Rectal smooth muscle tissue (tissue), 1 donor: ENCODE results near the gene MOGAT3.

ENCODE experiments used
- H3K27ac ChIP-seq: one replicate; pipeline ENCODE4 v1.7.0; 2013; ENCODE audit warnings: low read depth, low read length, inconsistent platforms
- H3K27me3 ChIP-seq: one replicate; pipeline ENCODE4 v1.7.0; 2013; ENCODE audit warnings: low read length; ENCODE audit not compliant: control insufficient read depth, insufficient read depth
- H3K36me3 ChIP-seq: one replicate; pipeline ENCODE4 v1.7.0; 2013; ENCODE audit warnings: low read length; ENCODE audit not compliant: control insufficient read depth, insufficient read depth
- H3K4me1 ChIP-seq: one replicate; pipeline ENCODE4 v1.7.0; 2013; ENCODE audit warnings: low read length; ENCODE audit not compliant: control insufficient read depth, insufficient read depth
- H3K4me3 ChIP-seq: one replicate; pipeline ENCODE4 v1.7.0; 2013; ENCODE audit warnings: low read length
- H3K9ac ChIP-seq: one replicate; pipeline ENCODE4 v1.7.0; 2013; ENCODE audit warnings: low read length

Gene MOGAT3

GRCh38 chr7:101165075-101165957 is 35.5 kb downstream of the MOGAT3 start, which contains the start of gene VGF:
TSS of gene VGF (minus strand) at chr7:101165569. CDS start at chr7:101164843, 726 bp downstream.
- no peak within 1 kb of the TSS for H3K27ac ChIP-seq
- H3K36me3 ChIP-seq = peaks cover 2% of the 10 kb centered on the region
- peaks cover 2% of the 10 kb centered on the region for H3K4me1 ChIP-seq
- peak within 1 kb of the TSS; percentile 47 for H3K4me3 ChIP-seq
- no peak within 1 kb of the TSS for H3K9ac ChIP-seq
- peaks cover 58% of the 10 kb centered on the region for H3K27me3 ChIP-seq

GRCh38 chr7:101164071-101164840 is 36.6 kb downstream of the MOGAT3 start:
- peaks cover 2% of the 10 kb centered on the region for H3K4me1 ChIP-seq
- peaks cover 6% of the 10 kb centered on the region for H3K36me3 ChIP-seq
- H3K9ac ChIP-seq = no peak overlapping the region
- H3K27me3 ChIP-seq = peaks cover 49% of the 10 kb centered on the region
- H3K4me3 ChIP-seq = peak overlapping the region; percentile 43
- no peak overlapping the region for H3K27ac ChIP-seq

GRCh38 chr7:101163279-101164070 is 37.4 kb downstream of the MOGAT3 start:
- Histone ChIP-seq H3K9ac (no peak overlapping the region), H3K27me3 (peaks cover 44% of the 10 kb centered on the region), H3K27ac (no peak overlapping the region)

GRCh38 chr7:101162551-101163278 is 38.1 kb downstream of the MOGAT3 start:
- Histone ChIP-seq H3K27ac (no peak overlapping the region), H3K36me3 (peaks cover 9% of the 10 kb centered on the region), H3K27me3 (peaks cover 39% of the 10 kb centered on the region), H3K4me3 (peak overlapping the region; percentile 22), H3K9ac (no peak overlapping the region), H3K4me1 (peaks cover 2% of the 10 kb centered on the region)

More at GRCh38 chr7:101163279-101164070, 37.4 kb downstream of the MOGAT3 start:
- Histone ChIP-seq H3K36me3 (peaks cover 9% of the 10 kb centered on the region), H3K4me1 (peaks cover 2% of the 10 kb centered on the region), H3K4me3 (peak overlapping the region; percentile 43)

GRCh38 chr7:101161692-101162471 is 39.0 kb downstream of the MOGAT3 start:
- Histone ChIP-seq H3K27me3 (peaks cover 32% of the 10 kb centered on the region), H3K36me3 (peaks cover 9% of the 10 kb centered on the region), H3K4me1 (peaks cover 2% of the 10 kb centered on the region), H3K4me3 (no peak overlapping the region), H3K27ac (no peak overlapping the region), H3K9ac (no peak overlapping the region)

- peaks cover 2% of the 10 kb centered on the region for H3K4me1 ChIP-seq
- no peak overlapping the region for H3K4me3 ChIP-seq
- H3K9ac ChIP-seq = no peak overlapping the region
- H3K27me3 ChIP-seq = peaks cover 27% of the 10 kb centered on the region
- H3K36me3 ChIP-seq = peaks cover 9% of the 10 kb centered on the region
- H3K27ac ChIP-seq = no peak overlapping the region
Measured at GRCh38 chr7:101160910-101161309, 39.9 kb downstream of the MOGAT3 start.

GRCh38 chr7:101159696-101160674 is 40.9 kb downstream of the MOGAT3 start:
- H3K27ac ChIP-seq = no peak overlapping the region
- H3K36me3 ChIP-seq = peaks cover 9% of the 10 kb centered on the region

GRCh38 chr7:101156866-101157589 is 43.8 kb downstream of the MOGAT3 start:
- peaks cover 9% of the 10 kb centered on the region for H3K36me3 ChIP-seq

More at GRCh38 chr7:101159696-101160674, 40.9 kb downstream of the MOGAT3 start:
- no peak overlapping the region for H3K4me3 ChIP-seq
- H3K4me1 ChIP-seq = no peaks in the 10 kb centered on the region
- no peak overlapping the region for H3K9ac ChIP-seq
- H3K27me3 ChIP-seq = peaks cover 21% of the 10 kb centered on the region

GRCh38 chr7:101156277-101156676 is 44.6 kb downstream of the MOGAT3 start:
- no peak overlapping the region for H3K4me3 ChIP-seq
- H3K27me3 ChIP-seq = no peaks in the 10 kb centered on the region
- no peak overlapping the region for H3K9ac ChIP-seq
- H3K36me3 ChIP-seq = peaks cover 9% of the 10 kb centered on the region
- no peaks in the 10 kb centered on the region for H3K4me1 ChIP-seq
- H3K27ac ChIP-seq = no peak overlapping the region

More at GRCh38 chr7:101156866-101157589, 43.8 kb downstream of the MOGAT3 start:
- Histone ChIP-seq H3K4me3 (no peak overlapping the region), H3K9ac (no peak overlapping the region), H3K4me1 (no peaks in the 10 kb centered on the region), H3K27ac (no peak overlapping the region), H3K27me3 (peaks cover 4% of the 10 kb centered on the region)

- Histone ChIP-seq H3K4me3 (peak overlapping the region; percentile 68), H3K9ac (no peak overlapping the region), H3K27me3 (no peaks in the 10 kb centered on the region), H3K4me1 (no peaks in the 10 kb centered on the region), H3K27ac (no peak overlapping the region), H3K36me3 (peaks cover 7% of the 10 kb centered on the region)
Measured at GRCh38 chr7:101155303-101155702, 45.5 kb downstream of the MOGAT3 start.
